ENCODE results near the gene SLC6A20. TPM values are rescaled to one million over a fixed set of nuclear protein-coding genes. Genes with fewer than 3 reads are reported as not detected.

SLC6A20 gene
- total and polyA plus RNA-seq, 7 experiments from 2014 or later = not detected

- peak overlapping the region; percentile 35 to 82 (median 62) for H3K4me3 Mint-ChIP-seq
- Histone ChIP-seq H3K4me1 (ENCODE audit: control insufficient read depth in 2 of 2, insufficient read depth in 2 of 2, low read length in 2 of 2) (peaks cover 0 to 5% of the 10 kb centered on the region in 2 donors), H3K27ac (ENCODE audit: low read depth, low read length) (no peak overlapping the region), H3K36me3 (ENCODE audit: control insufficient read depth in 2 of 3, insufficient read depth in 3 of 3, low read length in 3 of 3) (no peaks in the 10 kb centered on the region), H3K9me3 (ENCODE audit: control insufficient read depth in 2 of 3, low read length in 3 of 3) (no peaks in the 10 kb centered on the region), H3K27me3 (ENCODE audit: control insufficient read depth in 2 of 2, insufficient read depth in 2 of 2, low read length in 2 of 2) (peaks cover 5 to 12% of the 10 kb centered on the region in 2 donors), H3K4me3 (ENCODE audit: low read length) (no peak overlapping the region)
- intact Hi-C loops (cut with micrococcal nuclease) = no loop called here
- ATAC-seq (no peak), DNase-seq (no peak)
- H3K27ac Mint-ChIP-seq = no peak overlapping the region
- peaks cover 4 to 21% (median 9%) of the 10 kb centered on the region in 7 donors for H3K4me1 Mint-ChIP-seq
- ChIA-PET POLR2A (interaction anchor here (0.8 kb wide), 1 partner anchor 46 kb away, joined by 3 read pairs; no protein-coding TSS in a partner anchor), CTCF (no interaction called here)
- H3K36me3 Mint-ChIP-seq = no peaks in the 10 kb centered on the region
- peaks cover 51 to 76% (median 52%) of the 10 kb centered on the region in 5 donors for H3K27me3 Mint-ChIP-seq
- no peaks in the 10 kb centered on the region for H3K9me3 Mint-ChIP-seq
Observed at GRCh38 chr3:45796902-45797637, 734 bp upstream of the SLC6A20 start.

GRCh38 chr3:45795509-45795881 lies 841 bp downstream of the SLC6A20 start:
- peaks cover 4 to 21% (median 9%) of the 10 kb centered on the region in 7 donors for H3K4me1 Mint-ChIP-seq
- peaks cover 0 to 5% of the 10 kb centered on the region in 2 donors for H3K4me1 ChIP-seq (ENCODE audit: control insufficient read depth in 2 of 2, insufficient read depth in 2 of 2, low read length in 2 of 2)
- H3K4me3 Mint-ChIP-seq = peak overlapping the region; percentile 60 to 87 (median 76)
- H3K9me3 ChIP-seq (ENCODE audit: control insufficient read depth in 2 of 3, low read length in 3 of 3) = no peaks in the 10 kb centered on the region
- no peak overlapping the region for H3K27ac ChIP-seq (ENCODE audit: low read depth, low read length)
- H3K27me3 ChIP-seq (ENCODE audit: control insufficient read depth in 2 of 2, insufficient read depth in 2 of 2, low read length in 2 of 2) = peaks cover 5 to 12% of the 10 kb centered on the region in 2 donors
- H3K4me3 ChIP-seq (ENCODE audit: low read length) = peak overlapping the region; percentile 55
- ATAC-seq = no peak
- H3K27me3 Mint-ChIP-seq = peaks cover 51 to 85% (median 52%) of the 10 kb centered on the region in 5 donors
- intact Hi-C loops (cut with micrococcal nuclease) = no loop called here
- peak in 3 of 9 donors; percentile 15 to 32 (median 21) for DNase-seq
- ChIA-PET CTCF (no interaction called here), POLR2A (no interaction called here)
- H3K27ac Mint-ChIP-seq = no peak overlapping the region
- H3K9me3 Mint-ChIP-seq = peaks cover 0 to 5% (median 3%) of the 10 kb centered on the region in 11 donors
- peaks cover 0 to 4% (median under 1%) of the 10 kb centered on the region in 5 donors for H3K36me3 Mint-ChIP-seq
- H3K36me3 ChIP-seq (ENCODE audit: control insufficient read depth in 2 of 3, insufficient read depth in 3 of 3, low read length in 3 of 3) = no peaks in the 10 kb centered on the region

- H3K4me3 ChIP-seq (ENCODE audit: low read length) = no peak overlapping the region
- peaks cover 0 to 14% (median 7%) of the 10 kb centered on the region in 11 donors for H3K9me3 Mint-ChIP-seq
- no peaks in the 10 kb centered on the region for H3K36me3 ChIP-seq (ENCODE audit: control insufficient read depth in 2 of 3, insufficient read depth in 3 of 3, low read length in 3 of 3)
- H3K27me3 Mint-ChIP-seq = peaks cover 49 to 85% (median 53%) of the 10 kb centered on the region in 5 donors
- intact Hi-C loops (cut with micrococcal nuclease) = no loop called here
- POLR2A ChIA-PET = no interaction called here
- H3K4me1 ChIP-seq (ENCODE audit: control insufficient read depth in 2 of 2, insufficient read depth in 2 of 2, low read length in 2 of 2) = peaks cover 0 to 5% of the 10 kb centered on the region in 2 donors
- ATAC-seq (no peak), DNase-seq (no peak)
- no peaks in the 10 kb centered on the region for H3K9me3 ChIP-seq (ENCODE audit: control insufficient read depth in 2 of 3, low read length in 3 of 3)
- peak overlapping the region in 2 of 10 donors; percentile 5 to 76 for H3K4me3 Mint-ChIP-seq
- CTCF ChIA-PET = no interaction called here
- no peak overlapping the region for H3K27ac Mint-ChIP-seq
- H3K27ac ChIP-seq (ENCODE audit: low read depth, low read length) = no peak overlapping the region
- H3K36me3 Mint-ChIP-seq = peaks cover 0 to 11% (median 1%) of the 10 kb centered on the region in 5 donors
- H3K4me1 Mint-ChIP-seq = peaks cover 4 to 21% (median 9%) of the 10 kb centered on the region in 7 donors
- peaks cover 5 to 12% of the 10 kb centered on the region in 2 donors for H3K27me3 ChIP-seq (ENCODE audit: control insufficient read depth in 2 of 2, insufficient read depth in 2 of 2, low read length in 2 of 2)
Observed at GRCh38 chr3:45794660-45795059, 1.7 kb downstream of the SLC6A20 start.

- ChIA-PET CTCF (no interaction called here), POLR2A (no interaction called here)
- Mint-ChIP-seq H3K36me3 (peaks cover 0 to 12% (median 1%) of the 10 kb centered on the region in 5 donors), H3K27ac (no peak overlapping the region), H3K4me1 (peaks cover 4 to 21% (median 9%) of the 10 kb centered on the region in 7 donors), H3K9me3 (peaks cover 0 to 18% (median 7%) of the 10 kb centered on the region in 11 donors), H3K27me3 (peaks cover 44 to 81% (median 49%) of the 10 kb centered on the region in 5 donors), H3K4me3 (no peak overlapping the region)
- Histone ChIP-seq H3K27me3 (ENCODE audit: control insufficient read depth in 2 of 2, insufficient read depth in 2 of 2, low read length in 2 of 2) (peaks cover 5 to 12% of the 10 kb centered on the region in 2 donors), H3K4me1 (ENCODE audit: control insufficient read depth in 2 of 2, insufficient read depth in 2 of 2, low read length in 2 of 2) (peaks cover 0 to 5% of the 10 kb centered on the region in 2 donors), H3K9me3 (ENCODE audit: control insufficient read depth in 2 of 3, low read length in 3 of 3) (no peaks in the 10 kb centered on the region), H3K36me3 (ENCODE audit: control insufficient read depth in 2 of 3, insufficient read depth in 3 of 3, low read length in 3 of 3) (no peaks in the 10 kb centered on the region), H3K27ac (ENCODE audit: low read depth, low read length) (no peak overlapping the region), H3K4me3 (ENCODE audit: low read length) (no peak overlapping the region)
- DNase-seq (no peak), ATAC-seq (no peak)
- intact Hi-C loops (cut with micrococcal nuclease) = no loop called here
Observed at GRCh38 chr3:45794177-45794560, 2.2 kb downstream of the SLC6A20 start.

GRCh38 chr3:45793482-45794176 lies 2.7 kb downstream of the SLC6A20 start:
- Mint-ChIP-seq H3K36me3 (peaks cover 0 to 12% (median 1%) of the 10 kb centered on the region in 5 donors), H3K27ac (no peak overlapping the region), H3K27me3 (peaks cover 39 to 80% (median 43%) of the 10 kb centered on the region in 5 donors), H3K4me3 (no peak overlapping the region), H3K9me3 (peaks cover 0 to 23% (median 12%) of the 10 kb centered on the region in 11 donors), H3K4me1 (peaks cover 4 to 21% (median 9%) of the 10 kb centered on the region in 7 donors)
- POLR2A ChIA-PET = no interaction called here
- intact Hi-C loops (cut with micrococcal nuclease) = no loop called here
- H3K4me1 ChIP-seq (ENCODE audit: control insufficient read depth in 2 of 2, insufficient read depth in 2 of 2, low read length in 2 of 2) = peaks cover 0 to 5% of the 10 kb centered on the region in 2 donors
- no peaks in the 10 kb centered on the region for H3K36me3 ChIP-seq (ENCODE audit: control insufficient read depth in 2 of 3, insufficient read depth in 3 of 3, low read length in 3 of 3)
- peaks cover 5 to 12% of the 10 kb centered on the region in 2 donors for H3K27me3 ChIP-seq (ENCODE audit: control insufficient read depth in 2 of 2, insufficient read depth in 2 of 2, low read length in 2 of 2)
- no peak for ATAC-seq
- H3K27ac ChIP-seq (ENCODE audit: low read depth, low read length) = no peak overlapping the region
- no peak for DNase-seq
- no peaks in the 10 kb centered on the region for H3K9me3 ChIP-seq (ENCODE audit: control insufficient read depth in 2 of 3, low read length in 3 of 3)
- CTCF ChIA-PET = no interaction called here
- no peak overlapping the region for H3K4me3 ChIP-seq (ENCODE audit: low read length)

- H3K9me3 ChIP-seq (ENCODE audit: control insufficient read depth in 2 of 3, low read length in 3 of 3) = no peaks in the 10 kb centered on the region
Observed at GRCh38 chr3:45792516-45793172, 3.7 kb downstream of the SLC6A20 start.

More at GRCh38 chr3:45792516-45793172, 3.7 kb downstream of the SLC6A20 start:
- peaks cover 0 to 5% of the 10 kb centered on the region in 2 donors for H3K4me1 ChIP-seq (ENCODE audit: control insufficient read depth in 2 of 2, insufficient read depth in 2 of 2, low read length in 2 of 2)
- Mint-ChIP-seq H3K4me1 (peaks cover 4 to 21% (median 9%) of the 10 kb centered on the region in 7 donors), H3K27me3 (peaks cover 33 to 74% (median 34%) of the 10 kb centered on the region in 5 donors), H3K4me3 (no peak overlapping the region), H3K9me3 (peaks cover 0 to 25% (median 12%) of the 10 kb centered on the region in 11 donors), H3K27ac (no peak overlapping the region), H3K36me3 (peaks cover 0 to 12% (median 1%) of the 10 kb centered on the region in 5 donors)
- H3K27me3 ChIP-seq (ENCODE audit: control insufficient read depth in 2 of 2, insufficient read depth in 2 of 2, low read length in 2 of 2) = peaks cover 5 to 12% of the 10 kb centered on the region in 2 donors
- ChIA-PET CTCF (no interaction called here), POLR2A (no interaction called here)
- no peak overlapping the region for H3K27ac ChIP-seq (ENCODE audit: low read depth, low read length)
- H3K4me3 ChIP-seq (ENCODE audit: low read length) = no peak overlapping the region
- DNase-seq = no peak
- ATAC-seq = no peak
- intact Hi-C loops (cut with micrococcal nuclease) = no loop called here
- H3K36me3 ChIP-seq (ENCODE audit: control insufficient read depth in 2 of 3, insufficient read depth in 3 of 3, low read length in 3 of 3) = no peaks in the 10 kb centered on the region
